HG02798 (cell line): ENCODE measurements around the gene SLC25A51.
"Not testable (repeated sequence)": the region's sequence is repeated elsewhere in the genome, so short reads cannot be mapped to it uniquely, and the experiment has no call there.

ENCODE experiments used
- ATAC-seq: cut with Tn5 transposase; IDR thresholded peaks from one replicate; pipeline ENCODE4 v1.9.1; 2021; ENCODE audit warnings: mild to moderate bottlenecking; ENCODE audit not compliant: unreplicated experiment, poor library complexity

The SLC25A51 gene

GRCh38 chr9:37921546-37922300 lies 17.8 kb upstream of the SLC25A51 start:
- no peak for ATAC-seq

- no peak for ATAC-seq
Measured at GRCh38 chr9:37921168-37921510, 17.2 kb upstream of the SLC25A51 start.

- peak; percentile 53 for ATAC-seq
Measured at GRCh38 chr9:37920471-37921167, 16.7 kb upstream of the SLC25A51 start.

- no peak for ATAC-seq
Measured at GRCh38 chr9:37919956-37920335, 16.0 kb upstream of the SLC25A51 start.

GRCh38 chr9:37919246-37919955 lies 15.5 kb upstream of the SLC25A51 start:
- ATAC-seq = no peak

- ATAC-seq = no peak
Measured at GRCh38 chr9:37918665-37919170, 14.8 kb upstream of the SLC25A51 start.

GRCh38 chr9:37917801-37918664 lies 14.1 kb upstream of the SLC25A51 start:
- ATAC-seq = no peak

- ATAC-seq = no peak
Measured at GRCh38 chr9:37917313-37917731, 13.4 kb upstream of the SLC25A51 start.

- ATAC-seq = no peak
Measured at GRCh38 chr9:37916471-37917312, 12.8 kb upstream of the SLC25A51 start.

GRCh38 chr9:37915911-37916470 lies 12.1 kb upstream of the SLC25A51 start:
- no peak for ATAC-seq

- ATAC-seq = no peak
Measured at GRCh38 chr9:37914701-37915358, 10.9 kb upstream of the SLC25A51 start.

- ATAC-seq = no peak
Measured at GRCh38 chr9:37914154-37914551, 10.2 kb upstream of the SLC25A51 start.

GRCh38 chr9:37913480-37914153 lies 9.7 kb upstream of the SLC25A51 start:
- peak; percentile 83 for ATAC-seq

- no peak for ATAC-seq
Measured at GRCh38 chr9:37911271-37911681, 7.3 kb upstream of the SLC25A51 start.

- ATAC-seq = no peak
Measured at GRCh38 chr9:37910271-37910670, 6.3 kb upstream of the SLC25A51 start.

- not testable (repeated sequence) for ATAC-seq
Measured at GRCh38 chr9:37909836-37910235, 5.9 kb upstream of the SLC25A51 start.

- no peak for ATAC-seq
Measured at GRCh38 chr9:37909326-37909725, 5.4 kb upstream of the SLC25A51 start.

GRCh38 chr9:37908698-37909186 lies 4.8 kb upstream of the SLC25A51 start:
- no peak for ATAC-seq
